KMS-11 (cell line): Measurements from ENCODE around the gene SPTLC3.

Source experiments
- H2AFZ ChIP-seq: fragments of 200-600 bp; sonication (generic); 2 replicates; pipeline ENCODE4 v1.6.1; 2016; ENCODE audit warnings: antibody characterized with exemption, mixed run types, low read depth
- H3K27ac ChIP-seq: fragments of 200-600 bp; sonication (generic); 2 replicates; pipeline ENCODE4 v1.6.1; 2016; ENCODE audit warnings: mild to moderate bottlenecking, mixed run types
- H3K27me3 ChIP-seq: fragments of 200-600 bp; sonication (generic); 2 replicates; pipeline ENCODE4 v1.6.1; 2017; ENCODE audit warnings: mild to moderate bottlenecking, low read depth, mixed run types, moderate library complexity; ENCODE audit not compliant: insufficient read depth
- H3K36me3 ChIP-seq: fragments of 200-600 bp; sonication (generic); 2 replicates; pipeline ENCODE4 v1.6.1; 2017; ENCODE audit warnings: mild to moderate bottlenecking, mixed run types; ENCODE audit not compliant: insufficient read depth
- H3K4me1 ChIP-seq: fragments of 200-600 bp; sonication (generic); 2 replicates; pipeline ENCODE4 v1.6.1; 2016; ENCODE audit warnings: mild to moderate bottlenecking, low read depth, mixed run types; ENCODE audit not compliant: poor library complexity, severe bottlenecking
- H3K4me2 ChIP-seq: fragments of 200-600 bp; sonication (generic); 2 replicates; pipeline ENCODE4 v1.7.0; 2016; ENCODE audit warnings: mild to moderate bottlenecking, mixed run types
- H3K4me3 ChIP-seq: fragments of 200-600 bp; sonication (generic); IDR thresholded peaks from 2 replicates; pipeline ENCODE4 v1.6.1; 2017; ENCODE audit warnings: low read depth, low read length, mixed read lengths; ENCODE audit not compliant: insufficient read depth
- H3K79me2 ChIP-seq: fragments of 200-600 bp; sonication (generic); 2 replicates; pipeline ENCODE4 v1.6.1; 2016; ENCODE audit warnings: low read depth, mixed run types; ENCODE audit not compliant: insufficient read depth
- H3K9ac ChIP-seq: fragments of 200-600 bp; sonication (generic); 2 replicates; pipeline ENCODE4 v1.6.1; 2016; ENCODE audit warnings: mild to moderate bottlenecking, mixed run types
- H4K20me1 ChIP-seq: fragments of 200-600 bp; sonication (generic); 2 replicates; pipeline ENCODE4 v1.6.1; 2016; ENCODE audit warnings: mild to moderate bottlenecking, mixed run types; ENCODE audit not compliant: insufficient read depth
- TF ChIP-seq, protein P1 (sequence below): fragments of 200-600 bp; sonication (generic); conservative IDR thresholded peaks from 2 replicates; pipeline ENCODE4 v1.6.1; 2017; ENCODE audit warnings: low read depth, mild to moderate bottlenecking, antibody characterized with exemption, low read length, moderate library complexity, mixed read lengths

Gene SPTLC3

DNA sequence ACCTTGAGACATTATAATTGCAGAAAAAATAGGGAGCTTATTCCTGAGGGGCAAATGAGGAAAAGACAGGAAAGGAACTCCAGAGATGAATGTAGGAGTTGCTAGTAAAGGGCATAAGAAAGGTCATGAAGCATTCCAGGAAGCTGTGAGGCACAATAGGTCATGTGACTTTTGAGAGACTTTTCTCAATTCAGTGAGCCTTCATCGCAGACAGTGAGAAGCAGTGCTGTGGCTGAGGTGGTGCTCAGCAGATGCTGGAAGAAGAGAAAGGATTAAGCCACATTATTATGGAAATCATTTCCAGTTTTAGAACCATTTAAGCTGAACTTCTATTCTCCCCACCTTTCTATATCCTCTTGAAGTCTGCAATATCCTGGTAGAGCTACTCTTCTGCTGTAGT, 4.1 kb downstream of the SPTLC3 start:
- H4K20me1 ChIP-seq: no peaks in the 10 kb centered on the region
- no peak overlapping the region for H3K27ac ChIP-seq
- H3K36me3 ChIP-seq: no peaks in the 10 kb centered on the region
- no peaks in the 10 kb centered on the region for H3K79me2 ChIP-seq
- H3K4me2 ChIP-seq: no peak overlapping the region
- H3K4me1 ChIP-seq: peaks cover 25% of the 10 kb centered on the region
- H3K27me3 ChIP-seq: no peaks in the 10 kb centered on the region
- TF ChIP-seq, protein P1, sequence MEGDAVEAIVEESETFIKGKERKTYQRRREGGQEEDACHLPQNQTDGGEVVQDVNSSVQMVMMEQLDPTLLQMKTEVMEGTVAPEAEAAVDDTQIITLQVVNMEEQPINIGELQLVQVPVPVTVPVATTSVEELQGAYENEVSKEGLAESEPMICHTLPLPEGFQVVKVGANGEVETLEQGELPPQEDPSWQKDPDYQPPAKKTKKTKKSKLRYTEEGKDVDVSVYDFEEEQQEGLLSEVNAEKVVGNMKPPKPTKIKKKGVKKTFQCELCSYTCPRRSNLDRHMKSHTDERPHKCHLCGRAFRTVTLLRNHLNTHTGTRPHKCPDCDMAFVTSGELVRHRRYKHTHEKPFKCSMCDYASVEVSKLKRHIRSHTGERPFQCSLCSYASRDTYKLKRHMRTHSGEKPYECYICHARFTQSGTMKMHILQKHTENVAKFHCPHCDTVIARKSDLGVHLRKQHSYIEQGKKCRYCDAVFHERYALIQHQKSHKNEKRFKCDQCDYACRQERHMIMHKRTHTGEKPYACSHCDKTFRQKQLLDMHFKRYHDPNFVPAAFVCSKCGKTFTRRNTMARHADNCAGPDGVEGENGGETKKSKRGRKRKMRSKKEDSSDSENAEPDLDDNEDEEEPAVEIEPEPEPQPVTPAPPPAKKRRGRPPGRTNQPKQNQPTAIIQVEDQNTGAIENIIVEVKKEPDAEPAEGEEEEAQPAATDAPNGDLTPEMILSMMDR: no peak
- no peak overlapping the region for H3K9ac ChIP-seq
- no peak overlapping the region for H2AFZ ChIP-seq
- no peak overlapping the region for H3K4me3 ChIP-seq

DNA sequence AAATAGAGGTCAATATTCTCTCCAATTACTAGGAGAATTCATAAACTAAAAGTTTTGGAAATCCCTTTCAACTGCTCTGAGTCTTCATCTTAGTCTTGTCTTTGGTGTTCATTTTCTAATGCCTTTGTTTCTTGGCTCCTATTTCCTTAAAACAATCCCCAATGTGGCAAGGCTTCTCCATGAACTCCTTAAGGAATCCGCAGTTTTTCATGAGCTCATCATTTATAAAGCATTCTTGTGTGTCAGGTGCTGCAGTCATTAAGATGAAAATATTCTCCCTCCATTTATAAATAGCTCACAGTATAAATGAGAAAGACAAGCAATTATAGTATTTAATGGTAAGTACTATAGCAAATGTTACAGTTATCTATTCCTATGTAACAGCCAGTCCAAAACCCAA, 4.6 kb downstream of the SPTLC3 start:
- Histone ChIP-seq H3K4me3 (no peak overlapping the region), H3K9ac (no peak overlapping the region), H4K20me1 (no peaks in the 10 kb centered on the region), H3K27me3 (no peaks in the 10 kb centered on the region), H3K79me2 (no peaks in the 10 kb centered on the region), H3K27ac (no peak overlapping the region), H2AFZ (no peak overlapping the region), H3K36me3 (no peaks in the 10 kb centered on the region), H3K4me1 (peaks cover 25% of the 10 kb centered on the region), H3K4me2 (no peak overlapping the region)
- TF ChIP-seq, protein P1: no peak

DNA sequence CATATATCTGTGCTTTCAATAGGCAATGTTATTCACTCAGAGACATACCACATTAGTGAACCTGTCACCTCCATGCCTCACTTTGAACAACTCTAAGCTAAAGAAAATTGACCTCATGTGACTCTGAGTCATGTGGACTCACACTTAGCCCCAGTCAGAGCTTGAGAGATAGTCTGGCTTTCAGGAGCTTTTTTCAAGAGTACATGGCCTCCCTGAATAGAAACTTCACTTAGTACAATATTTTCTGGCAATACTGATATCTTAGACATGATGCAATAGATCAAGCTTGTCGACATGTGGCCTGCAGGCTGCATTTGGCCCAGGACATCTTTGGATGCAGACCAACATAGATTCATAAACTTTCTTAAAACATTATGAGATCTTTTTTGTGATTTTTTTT, 8.5 kb downstream of the SPTLC3 start:
- Histone ChIP-seq H2AFZ (no peak overlapping the region), H3K36me3 (no peaks in the 10 kb centered on the region), H3K4me1 (no peaks in the 10 kb centered on the region), H4K20me1 (no peaks in the 10 kb centered on the region), H3K27ac (no peak overlapping the region), H3K9ac (no peak overlapping the region), H3K27me3 (no peaks in the 10 kb centered on the region), H3K79me2 (no peaks in the 10 kb centered on the region), H3K4me2 (no peak overlapping the region), H3K4me3 (no peak overlapping the region)
- TF ChIP-seq, protein P1: no peak

DNA sequence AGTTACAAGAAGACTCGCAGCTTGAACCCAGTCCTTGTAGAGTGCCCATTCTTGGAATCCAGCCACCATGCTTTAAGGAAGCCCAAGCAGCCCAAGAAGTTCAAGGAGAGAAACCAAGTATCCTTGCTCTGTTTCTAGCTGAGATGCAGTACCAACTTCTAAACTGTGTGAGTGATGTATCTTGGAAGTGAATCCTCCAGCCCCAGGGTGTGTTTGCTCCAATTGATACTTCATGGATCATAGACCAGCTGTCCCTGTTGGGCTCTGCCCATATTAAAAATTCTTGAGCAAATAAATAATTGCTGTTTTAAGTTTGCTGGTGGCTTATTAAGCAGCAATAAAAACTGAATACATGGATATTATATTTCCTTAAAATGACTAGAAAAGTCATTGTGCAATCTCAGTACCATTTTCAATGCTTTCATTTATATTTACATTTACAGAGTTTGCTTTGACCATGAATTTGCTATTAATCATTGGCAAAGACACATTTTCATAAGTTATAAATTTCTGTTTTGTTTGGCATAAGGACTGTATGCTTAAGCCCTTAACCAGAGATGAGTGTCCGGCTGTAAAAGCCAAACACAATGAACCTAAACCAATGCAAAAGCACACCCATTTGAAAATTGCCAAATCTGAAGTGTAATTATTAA, 9.2 kb downstream of the SPTLC3 start:
- H3K4me3 ChIP-seq: no peak overlapping the region
- H2AFZ ChIP-seq: no peak overlapping the region
- no peaks in the 10 kb centered on the region for H3K79me2 ChIP-seq
- H3K4me2 ChIP-seq: no peak overlapping the region
- TF ChIP-seq, protein P1: no peak
- H3K9ac ChIP-seq: no peak overlapping the region
- H3K4me1 ChIP-seq: no peaks in the 10 kb centered on the region
- no peak overlapping the region for H3K27ac ChIP-seq
- H4K20me1 ChIP-seq: no peaks in the 10 kb centered on the region
- no peaks in the 10 kb centered on the region for H3K36me3 ChIP-seq
- no peaks in the 10 kb centered on the region for H3K27me3 ChIP-seq
